Natural killer cell (primary cell): ENCODE results near the gene CUEDC1. TPM values are rescaled to one million over a fixed set of nuclear protein-coding genes. Genes with fewer than 3 reads are reported as not detected.

Source experiments
- ATAC-seq, 3 donors: fragments of 150-1000 bp in 2 of 3; fragments of 200-7000 bp in 1 of 3; cut with Tn5 transposase; 1 replicate in 1 of 3; 2 replicates in 2 of 3; pipeline ENCODE4 v1.10.0; 2021; ENCODE audit warnings: mild to moderate bottlenecking in 2 of 3, moderate library complexity in 2 of 3
- DNase-seq, 2 donors: peaks; one replicate each; pipeline versions ENCODE4 v3.0.0 to v3.0.0-alpha.2; 2013 to 2021; ENCODE audit warnings: mixed read lengths in 1 of 2
- H3K27ac ChIP-seq: one replicate; pipeline ENCODE4 v1.5.1; 2013; ENCODE audit warnings: mild to moderate bottlenecking, low read length
- H3K27me3 ChIP-seq: one replicate; pipeline ENCODE4 v1.6.1; 2013; ENCODE audit warnings: low read length; ENCODE audit not compliant: control insufficient read depth, insufficient read depth
- H3K36me3 ChIP-seq: one replicate; pipeline ENCODE4 v1.6.1; 2013; ENCODE audit warnings: low read length; ENCODE audit not compliant: control insufficient read depth, insufficient read depth
- H3K4me1 ChIP-seq: one replicate; pipeline ENCODE4 v1.6.1; 2013; ENCODE audit warnings: low read length; ENCODE audit not compliant: control insufficient read depth, insufficient read depth
- H3K4me3 ChIP-seq: one replicate; pipeline ENCODE4 v1.5.1; 2013; ENCODE audit warnings: low read length
- H3K9me3 ChIP-seq: one replicate; pipeline ENCODE4 v1.6.1; 2013; ENCODE audit warnings: low read length; ENCODE audit not compliant: control insufficient read depth, insufficient read depth
- H3K27ac Mint-ChIP-seq, 2 donors: one replicate each; pipeline ENCODE4 v1.8.0; 2022; ENCODE audit warnings: mild to moderate bottlenecking in 2 of 2, mixed read lengths in 2 of 2, moderate library complexity in 1 of 2
- H3K27me3 Mint-ChIP-seq, 2 donors: one replicate each; pipeline ENCODE4 v1.8.0; 2022; ENCODE audit warnings: low read depth in 2 of 2, mixed read lengths in 2 of 2
- H3K36me3 Mint-ChIP-seq: one replicate; pipeline ENCODE4 v1.8.0; 2022; ENCODE audit warnings: mixed read lengths
- H3K4me1 Mint-ChIP-seq, 2 donors: one replicate each; pipeline ENCODE4 v1.8.0; 2022; ENCODE audit warnings: mixed read lengths in 2 of 2
- H3K4me3 Mint-ChIP-seq: one replicate; pipeline ENCODE4 v1.8.0; 2022; ENCODE audit warnings: mild to moderate bottlenecking, moderate library complexity, mixed read lengths
- H3K9me3 Mint-ChIP-seq, 2 donors: one replicate each; pipeline ENCODE4 v1.8.0; 2022; ENCODE audit warnings: mixed read lengths in 2 of 2
- WGBS: methylation state at CpG from one replicate; pipeline ENCODE4 v1.1.7; 2013; ENCODE audit warnings: missing lambda C conversion rate; ENCODE audit not compliant: insufficient coverage; 5-methylcytosine and 5-hydroxymethylcytosine counted together
- intact Hi-C: fragments of 100-400 bp; cut with micrococcal nuclease; formaldehyde crosslinking; loops from one replicate; pipeline ENCODE4 v1.14.2; 2022
- total RNA-seq, 4 donors: library from RNA; stranded (reverse); fragments of 120-200 nt in 1 of 4; gene quantifications; one replicate each; pipeline versions ENCODE4 v1.2.3 to v1.2.4, GENCODE V29; 2013 to 2022
- TF ChIP-seq, protein P1 (sequence below): fragments of 200-600 bp; IDR thresholded peaks from one replicate; pipeline ENCODE4 v1.8.0; 2022; ENCODE audit warnings: antibody characterized with exemption

The CUEDC1 gene
- total RNA-seq, 3 donors from 2014 or later (not counting 1 experiment from before 2014, with no cell fraction given) = 1.5 to 3.7 (median 2.6) TPM

DNA sequence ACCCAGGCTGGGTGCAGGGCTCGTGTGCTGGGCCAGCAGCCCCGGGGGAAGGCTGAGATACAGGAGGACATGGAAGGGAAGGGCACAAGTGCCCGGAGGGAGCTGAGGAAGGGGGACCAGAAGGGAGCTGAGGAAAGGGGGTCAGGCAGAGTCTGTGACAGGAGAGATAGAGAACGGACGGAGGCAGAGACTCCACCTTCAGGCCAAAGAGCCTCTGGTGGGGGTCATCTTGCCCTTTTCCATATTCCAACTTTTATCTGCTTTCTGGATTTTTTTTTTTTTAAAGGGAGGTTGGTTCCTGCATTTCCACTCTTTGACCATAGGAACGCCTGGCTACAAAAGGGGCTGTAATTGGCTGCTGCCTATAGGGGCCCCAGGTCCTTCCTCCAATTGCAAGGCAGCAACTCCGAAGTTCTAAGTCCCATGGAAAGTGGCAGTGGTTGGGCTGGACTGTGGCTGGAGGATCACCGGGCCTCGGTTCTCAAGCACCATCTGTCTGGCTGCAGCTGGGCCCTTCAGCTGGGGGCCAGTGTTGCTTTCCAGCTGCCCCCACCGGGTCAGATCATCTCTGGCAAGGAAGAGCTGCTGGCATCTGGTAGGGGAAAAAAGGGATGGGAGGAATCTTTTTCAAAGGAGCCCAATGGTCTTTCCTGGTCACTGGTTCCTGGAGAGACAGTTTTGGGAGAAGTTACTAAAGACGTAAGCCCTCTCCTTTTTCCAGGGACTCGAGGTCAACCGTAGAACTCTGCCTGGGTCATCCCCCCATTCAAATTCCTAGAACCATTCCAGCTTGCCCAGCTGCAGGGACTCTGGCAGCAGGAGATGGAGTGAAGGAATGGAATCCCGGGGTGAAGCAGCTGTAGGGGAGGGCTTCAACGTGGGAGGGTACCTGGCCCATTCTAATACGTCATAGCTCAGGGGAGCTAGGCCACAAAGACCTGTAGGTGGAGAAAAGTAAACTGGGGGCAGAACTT lies 92.2 kb downstream of the CUEDC1 start:
- TF ChIP-seq, protein P1, sequence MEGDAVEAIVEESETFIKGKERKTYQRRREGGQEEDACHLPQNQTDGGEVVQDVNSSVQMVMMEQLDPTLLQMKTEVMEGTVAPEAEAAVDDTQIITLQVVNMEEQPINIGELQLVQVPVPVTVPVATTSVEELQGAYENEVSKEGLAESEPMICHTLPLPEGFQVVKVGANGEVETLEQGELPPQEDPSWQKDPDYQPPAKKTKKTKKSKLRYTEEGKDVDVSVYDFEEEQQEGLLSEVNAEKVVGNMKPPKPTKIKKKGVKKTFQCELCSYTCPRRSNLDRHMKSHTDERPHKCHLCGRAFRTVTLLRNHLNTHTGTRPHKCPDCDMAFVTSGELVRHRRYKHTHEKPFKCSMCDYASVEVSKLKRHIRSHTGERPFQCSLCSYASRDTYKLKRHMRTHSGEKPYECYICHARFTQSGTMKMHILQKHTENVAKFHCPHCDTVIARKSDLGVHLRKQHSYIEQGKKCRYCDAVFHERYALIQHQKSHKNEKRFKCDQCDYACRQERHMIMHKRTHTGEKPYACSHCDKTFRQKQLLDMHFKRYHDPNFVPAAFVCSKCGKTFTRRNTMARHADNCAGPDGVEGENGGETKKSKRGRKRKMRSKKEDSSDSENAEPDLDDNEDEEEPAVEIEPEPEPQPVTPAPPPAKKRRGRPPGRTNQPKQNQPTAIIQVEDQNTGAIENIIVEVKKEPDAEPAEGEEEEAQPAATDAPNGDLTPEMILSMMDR = no peak
- Histone ChIP-seq H3K27ac (no peak overlapping the region), H3K9me3 (no peaks in the 10 kb centered on the region), H3K4me3 (no peak overlapping the region), H3K27me3 (peaks cover 11% of the 10 kb centered on the region), H3K36me3 (no peaks in the 10 kb centered on the region), H3K4me1 (peaks cover 17% of the 10 kb centered on the region)
- no peak for DNase-seq
- Mint-ChIP-seq H3K27ac (no peak overlapping the region), H3K4me3 (no peak overlapping the region), H3K36me3 (no peaks in the 10 kb centered on the region), H3K27me3 (peaks cover 32 to 38% of the 10 kb centered on the region in 2 donors), H3K4me1 (peaks cover 0 to 8% of the 10 kb centered on the region in 2 donors), H3K9me3 (no peaks in the 10 kb centered on the region)
- WGBS = 93% methylated on average over 14 of the region's 16 CpGs
- no peak for ATAC-seq
- intact Hi-C loops = no loop called here

- TF ChIP-seq, protein P1 = no peak
- Histone ChIP-seq H3K27ac (no peak overlapping the region), H3K9me3 (no peaks in the 10 kb centered on the region), H3K4me3 (no peak overlapping the region), H3K4me1 (peaks cover 14% of the 10 kb centered on the region), H3K36me3 (no peaks in the 10 kb centered on the region), H3K27me3 (peaks cover 11% of the 10 kb centered on the region)
- WGBS = 26% methylated on average over 58 of the region's 58 CpGs
- Mint-ChIP-seq H3K9me3 (no peaks in the 10 kb centered on the region), H3K4me1 (peaks cover 0 to 8% of the 10 kb centered on the region in 2 donors), H3K4me3 (no peak overlapping the region), H3K27me3 (peaks cover 32 to 34% of the 10 kb centered on the region in 2 donors), H3K27ac (no peak overlapping the region), H3K36me3 (no peaks in the 10 kb centered on the region)
- intact Hi-C loops = no loop called here
- no peak for DNase-seq
- ATAC-seq = no peak
Observed at GRCh38 chr17:57861790-57862693, 93.2 kb downstream of the CUEDC1 start.

GRCh38 chr17:57861000-57861789 lies 94.0 kb downstream of the CUEDC1 start:
- peak overlapping the region; percentile 15 for H3K4me3 Mint-ChIP-seq
- H3K9me3 ChIP-seq = no peaks in the 10 kb centered on the region
- peaks cover 0 to 8% of the 10 kb centered on the region in 2 donors for H3K4me1 Mint-ChIP-seq
- peaks cover 11% of the 10 kb centered on the region for H3K27me3 ChIP-seq
- H3K27me3 Mint-ChIP-seq = peaks cover 32 to 34% of the 10 kb centered on the region in 2 donors
- intact Hi-C loops = no loop called here
- peak overlapping the region; percentile 8 for H3K4me3 ChIP-seq
- TF ChIP-seq, protein P1 = no peak
- peaks cover 14% of the 10 kb centered on the region for H3K4me1 ChIP-seq
- H3K36me3 ChIP-seq = no peaks in the 10 kb centered on the region
- DNase-seq (peak in 1 of 2 donors; percentile 64), ATAC-seq (peak; percentile 50 to 68 (median 68))
- H3K36me3 Mint-ChIP-seq = no peaks in the 10 kb centered on the region
- no peak overlapping the region for H3K27ac Mint-ChIP-seq
- no peaks in the 10 kb centered on the region for H3K9me3 Mint-ChIP-seq
- no peak overlapping the region for H3K27ac ChIP-seq
- 1% methylated on average over 31 of the region's 34 CpGs for WGBS
